ENCODE measurements around the gene TACC3. TPM values are rescaled to one million over a fixed set of nuclear protein-coding genes. Genes with fewer than 3 reads are reported as not detected.
A peak's percentile ranks its signal among the peaks of the same experiment; 100 is the strongest.

The TACC3 gene
- total RNA-seq, 2 donors from 2014 or later = 73.4 to 91.8 TPM

GRCh38 chr4:1721666-1722550, 587 bp downstream of the TACC3 start:
- peaks cover 41% of the 10 kb centered on the region for H3K4me1 Mint-ChIP-seq
- peak overlapping the region; percentile 90 for H3K4me3 Mint-ChIP-seq
- ATAC-seq (no peak), DNase-seq (no peak)
- no peaks in the 10 kb centered on the region for H3K27me3 Mint-ChIP-seq
- H3K9me3 ChIP-seq (ENCODE audit: control insufficient read depth, low read length, poor library complexity, severe bottlenecking) = no peaks in the 10 kb centered on the region
- peak overlapping the region; percentile 99 for H3K27ac Mint-ChIP-seq
- peaks cover 4% of the 10 kb centered on the region for H3K36me3 Mint-ChIP-seq (ENCODE audit: low read depth)

- peak overlapping the region; percentile 99 for H3K27ac Mint-ChIP-seq
- peaks cover 4% of the 10 kb centered on the region for H3K36me3 Mint-ChIP-seq (ENCODE audit: low read depth)
- no peaks in the 10 kb centered on the region for H3K27me3 Mint-ChIP-seq
- H3K9me3 ChIP-seq (ENCODE audit: control insufficient read depth, low read length, poor library complexity, severe bottlenecking) = no peaks in the 10 kb centered on the region
- ATAC-seq (no peak), DNase-seq (no peak)
- H3K4me3 Mint-ChIP-seq = peak overlapping the region; percentile 90
- H3K4me1 Mint-ChIP-seq = peaks cover 41% of the 10 kb centered on the region
Observed at GRCh38 chr4:1722551-1723118, 1.3 kb downstream of the TACC3 start.

GRCh38 chr4:1723131-1723801, 1.9 kb downstream of the TACC3 start:
- Mint-ChIP-seq H3K4me3 (peak overlapping the region; percentile 90), H3K36me3 (ENCODE audit: low read depth) (peaks cover 4% of the 10 kb centered on the region), H3K4me1 (peaks cover 38% of the 10 kb centered on the region), H3K27me3 (no peaks in the 10 kb centered on the region), H3K27ac (peak overlapping the region; percentile 99)
- H3K9me3 ChIP-seq (ENCODE audit: control insufficient read depth, low read length, poor library complexity, severe bottlenecking) = no peaks in the 10 kb centered on the region
- peak; percentile 15 for ATAC-seq
- no peak for DNase-seq

- Mint-ChIP-seq H3K4me3 (peak overlapping the region; percentile 49), H3K36me3 (ENCODE audit: low read depth) (peaks cover 4% of the 10 kb centered on the region), H3K27ac (peak overlapping the region; percentile 99), H3K4me1 (peaks cover 48% of the 10 kb centered on the region), H3K27me3 (no peaks in the 10 kb centered on the region)
- no peaks in the 10 kb centered on the region for H3K9me3 ChIP-seq (ENCODE audit: control insufficient read depth, low read length, poor library complexity, severe bottlenecking)
- DNase-seq (peak in 1 of 3 donors; percentile 4), ATAC-seq (no peak)
Observed at GRCh38 chr4:1725521-1725920, 4.2 kb downstream of the TACC3 start.

- no peaks in the 10 kb centered on the region for H3K9me3 ChIP-seq (ENCODE audit: control insufficient read depth, low read length, poor library complexity, severe bottlenecking)
- Mint-ChIP-seq H3K4me1 (peaks cover 51% of the 10 kb centered on the region), H3K27me3 (no peaks in the 10 kb centered on the region), H3K27ac (peak overlapping the region; percentile 92), H3K4me3 (peak overlapping the region; percentile 49), H3K36me3 (ENCODE audit: low read depth) (peaks cover 4% of the 10 kb centered on the region)
- peak; percentile 48 for ATAC-seq
- peak; percentile 78 to 90 (median 80) for DNase-seq
Observed at GRCh38 chr4:1726146-1726934, 5.0 kb downstream of the TACC3 start.

GRCh38 chr4:1727117-1728031, 6.1 kb downstream of the TACC3 start:
- H3K4me1 Mint-ChIP-seq = peaks cover 46% of the 10 kb centered on the region
- H3K27ac Mint-ChIP-seq = peak overlapping the region; percentile 92
- H3K36me3 Mint-ChIP-seq (ENCODE audit: low read depth) = peaks cover 4% of the 10 kb centered on the region

GRCh38 chr4:1728061-1728980, 7.0 kb downstream of the TACC3 start:
- Mint-ChIP-seq H3K27ac (peak overlapping the region; percentile 67), H3K4me3 (no peak overlapping the region), H3K36me3 (ENCODE audit: low read depth) (peaks cover 4% of the 10 kb centered on the region), H3K4me1 (peaks cover 36% of the 10 kb centered on the region), H3K27me3 (no peaks in the 10 kb centered on the region)
- peak in 1 of 3 donors; percentile 9 for DNase-seq
- H3K9me3 ChIP-seq (ENCODE audit: control insufficient read depth, low read length, poor library complexity, severe bottlenecking) = no peaks in the 10 kb centered on the region
- no peak for ATAC-seq

More at GRCh38 chr4:1727117-1728031, 6.1 kb downstream of the TACC3 start:
- H3K9me3 ChIP-seq (ENCODE audit: control insufficient read depth, low read length, poor library complexity, severe bottlenecking) = no peaks in the 10 kb centered on the region
- Mint-ChIP-seq H3K27me3 (no peaks in the 10 kb centered on the region), H3K4me3 (peak overlapping the region; percentile 43)
- DNase-seq (peak in 1 of 3 donors; percentile 6), ATAC-seq (no peak)

GRCh38 chr4:1730532-1731135, 9.3 kb downstream of the TACC3 start:
- Mint-ChIP-seq H3K27ac (no peak overlapping the region), H3K4me3 (no peak overlapping the region), H3K27me3 (no peaks in the 10 kb centered on the region), H3K36me3 (ENCODE audit: low read depth) (peaks cover 4% of the 10 kb centered on the region), H3K4me1 (peaks cover 23% of the 10 kb centered on the region)
- no peak for DNase-seq
- no peak for ATAC-seq
- no peaks in the 10 kb centered on the region for H3K9me3 ChIP-seq (ENCODE audit: control insufficient read depth, low read length, poor library complexity, severe bottlenecking)

GRCh38 chr4:1731180-1731579, 9.9 kb downstream of the TACC3 start:
- Mint-ChIP-seq H3K4me3 (no peak overlapping the region), H3K4me1 (peaks cover 23% of the 10 kb centered on the region), H3K36me3 (ENCODE audit: low read depth) (peaks cover 4% of the 10 kb centered on the region), H3K27ac (no peak overlapping the region), H3K27me3 (no peaks in the 10 kb centered on the region)
- no peaks in the 10 kb centered on the region for H3K9me3 ChIP-seq (ENCODE audit: control insufficient read depth, low read length, poor library complexity, severe bottlenecking)
- ATAC-seq = peak; percentile 20
- no peak for DNase-seq

GRCh38 chr4:1732911-1733310, 11.6 kb downstream of the TACC3 start:
- no peak overlapping the region for H3K4me3 Mint-ChIP-seq
- H3K4me1 Mint-ChIP-seq = peaks cover 19% of the 10 kb centered on the region
- DNase-seq = no peak
- no peak for ATAC-seq
- H3K27ac Mint-ChIP-seq = no peak overlapping the region
- H3K36me3 Mint-ChIP-seq (ENCODE audit: low read depth) = peaks cover under 1% of the 10 kb centered on the region
- no peaks in the 10 kb centered on the region for H3K27me3 Mint-ChIP-seq
- H3K9me3 ChIP-seq (ENCODE audit: control insufficient read depth, low read length, poor library complexity, severe bottlenecking) = no peaks in the 10 kb centered on the region

- H3K9me3 ChIP-seq (ENCODE audit: control insufficient read depth, low read length, poor library complexity, severe bottlenecking) = peaks cover 4% of the 10 kb centered on the region
- Mint-ChIP-seq H3K36me3 (ENCODE audit: low read depth) (peaks cover 2% of the 10 kb centered on the region), H3K27me3 (no peaks in the 10 kb centered on the region), H3K27ac (no peak overlapping the region), H3K4me1 (peaks cover 4% of the 10 kb centered on the region), H3K4me3 (no peak overlapping the region)
- ATAC-seq = no peak
- no peak for DNase-seq
Observed at GRCh38 chr4:1735215-1735614, 13.9 kb downstream of the TACC3 start.

All from T-helper 17 cell (primary cell).